ENCODE measurements around the gene LEF1.

Gene LEF1

GRCh38 chr4:108173599-108174057, 4.9 kb upstream of the LEF1 start:
- TF ChIP-seq SIN3A (IDR thresholded peaks at IDR 0.05; ENCODE audit: borderline replicate concordance, insufficient read depth, low read length): no peak
- TF ChIP-seq, protein P1, sequence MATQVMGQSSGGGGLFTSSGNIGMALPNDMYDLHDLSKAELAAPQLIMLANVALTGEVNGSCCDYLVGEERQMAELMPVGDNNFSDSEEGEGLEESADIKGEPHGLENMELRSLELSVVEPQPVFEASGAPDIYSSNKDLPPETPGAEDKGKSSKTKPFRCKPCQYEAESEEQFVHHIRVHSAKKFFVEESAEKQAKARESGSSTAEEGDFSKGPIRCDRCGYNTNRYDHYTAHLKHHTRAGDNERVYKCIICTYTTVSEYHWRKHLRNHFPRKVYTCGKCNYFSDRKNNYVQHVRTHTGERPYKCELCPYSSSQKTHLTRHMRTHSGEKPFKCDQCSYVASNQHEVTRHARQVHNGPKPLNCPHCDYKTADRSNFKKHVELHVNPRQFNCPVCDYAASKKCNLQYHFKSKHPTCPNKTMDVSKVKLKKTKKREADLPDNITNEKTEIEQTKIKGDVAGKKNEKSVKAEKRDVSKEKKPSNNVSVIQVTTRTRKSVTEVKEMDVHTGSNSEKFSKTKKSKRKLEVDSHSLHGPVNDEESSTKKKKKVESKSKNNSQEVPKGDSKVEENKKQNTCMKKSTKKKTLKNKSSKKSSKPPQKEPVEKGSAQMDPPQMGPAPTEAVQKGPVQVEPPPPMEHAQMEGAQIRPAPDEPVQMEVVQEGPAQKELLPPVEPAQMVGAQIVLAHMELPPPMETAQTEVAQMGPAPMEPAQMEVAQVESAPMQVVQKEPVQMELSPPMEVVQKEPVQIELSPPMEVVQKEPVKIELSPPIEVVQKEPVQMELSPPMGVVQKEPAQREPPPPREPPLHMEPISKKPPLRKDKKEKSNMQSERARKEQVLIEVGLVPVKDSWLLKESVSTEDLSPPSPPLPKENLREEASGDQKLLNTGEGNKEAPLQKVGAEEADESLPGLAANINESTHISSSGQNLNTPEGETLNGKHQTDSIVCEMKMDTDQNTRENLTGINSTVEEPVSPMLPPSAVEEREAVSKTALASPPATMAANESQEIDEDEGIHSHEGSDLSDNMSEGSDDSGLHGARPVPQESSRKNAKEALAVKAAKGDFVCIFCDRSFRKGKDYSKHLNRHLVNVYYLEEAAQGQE (IDR thresholded peaks at IDR 0.05; ENCODE audit: insufficient read depth in 1 of 2, low read depth in 2 of 2, low read length in 2 of 2): no peak
- no peak for TF ChIP-seq POLR2AphosphoS5 (IDR thresholded peaks at IDR 0.05; ENCODE audit: low read depth, low read length)
- no peak for TF ChIP-seq FOXP2 (optimal IDR thresholded peaks at IDR 0.05; ENCODE audit: borderline replicate concordance, extremely low read depth, extremely low read length, insufficient read depth)
- no peak for TF ChIP-seq TAF1 (IDR thresholded peaks at IDR 0.05; ENCODE audit: borderline replicate concordance, insufficient read depth, low read length)

DNA sequence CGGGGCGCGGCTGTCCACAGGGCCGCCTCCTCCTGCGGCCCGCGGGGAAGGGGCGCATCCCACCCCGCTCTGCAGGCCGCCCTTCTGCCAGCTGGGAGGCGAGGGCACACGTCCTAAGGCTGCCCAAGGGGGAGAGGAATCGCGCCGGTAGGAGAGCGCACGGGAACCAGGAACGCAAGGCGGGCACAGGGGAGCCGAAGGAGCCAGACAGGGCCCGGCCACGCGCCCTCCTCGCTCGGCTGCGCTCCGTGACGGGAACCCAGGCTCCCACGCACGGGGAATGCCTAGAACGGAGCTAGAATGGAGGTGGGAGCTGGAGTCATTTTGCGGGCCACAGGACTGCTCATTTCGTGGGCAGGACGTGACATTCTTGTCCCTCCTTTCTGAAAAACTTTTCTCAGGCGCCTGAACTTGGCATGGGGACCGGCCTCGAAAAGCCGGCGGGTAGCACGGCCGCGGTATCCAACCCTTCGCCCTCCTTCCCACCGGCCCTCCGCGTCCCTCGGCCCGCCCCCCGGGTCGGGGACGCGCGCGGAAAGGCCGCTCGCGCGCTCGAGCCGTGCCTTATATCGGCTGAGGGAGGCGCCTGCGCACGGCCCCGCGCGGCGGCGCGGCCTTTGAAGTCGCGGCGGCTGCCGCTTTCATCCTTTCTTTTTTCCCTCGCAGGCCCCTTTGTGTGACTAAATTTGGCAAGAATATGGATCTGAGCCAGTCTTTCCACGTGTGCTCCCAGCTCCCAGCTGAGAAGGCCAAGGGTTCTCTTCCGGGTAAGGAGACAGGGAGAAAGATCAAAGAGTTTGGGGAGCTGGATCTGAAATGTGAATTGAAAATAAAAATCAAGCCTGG, 4.2 kb upstream of the LEF1 start:
- TF ChIP-seq, protein P1 (IDR thresholded peaks at IDR 0.05; ENCODE audit: insufficient read depth in 1 of 2, low read depth in 2 of 2, low read length in 2 of 2): no peak
- TF ChIP-seq TAF1 (IDR thresholded peaks at IDR 0.05; ENCODE audit: borderline replicate concordance, insufficient read depth, low read length): no peak
- TF ChIP-seq POLR2AphosphoS5 (IDR thresholded peaks at IDR 0.05; ENCODE audit: low read depth, low read length): no peak
- no peak for TF ChIP-seq SIN3A (IDR thresholded peaks at IDR 0.05; ENCODE audit: borderline replicate concordance, insufficient read depth, low read length)
- TF ChIP-seq FOXP2 (optimal IDR thresholded peaks at IDR 0.05; ENCODE audit: borderline replicate concordance, extremely low read depth, extremely low read length, insufficient read depth): no peak

DNA sequence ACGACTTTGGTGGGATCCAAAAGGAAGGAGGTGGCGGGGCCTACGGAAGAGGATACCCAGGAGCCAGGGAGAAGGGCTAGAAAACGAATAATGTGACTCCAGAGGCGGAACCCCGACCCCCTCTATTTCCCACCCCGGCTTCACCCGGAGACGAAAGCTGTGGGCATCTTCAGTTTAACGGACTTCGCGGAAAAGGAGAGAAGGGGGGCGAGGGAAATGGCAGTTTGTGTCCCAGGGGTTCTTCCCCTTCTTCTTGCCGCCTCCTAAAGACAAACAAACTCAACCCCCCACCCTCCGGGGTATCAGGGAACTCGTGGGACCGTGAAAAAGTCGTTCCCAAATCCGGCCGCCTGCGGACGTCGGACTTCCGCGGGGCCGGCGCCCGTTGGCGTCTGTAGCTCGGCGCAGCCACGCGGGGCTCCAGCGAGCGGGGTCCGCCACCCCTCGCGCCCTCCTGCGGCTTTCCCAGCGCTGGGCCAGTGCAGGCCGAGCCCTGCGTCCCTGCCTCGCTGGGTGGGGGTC, 3.6 kb upstream of the LEF1 start:
- TF ChIP-seq, protein P1 (IDR thresholded peaks at IDR 0.05; ENCODE audit: insufficient read depth in 1 of 2, low read depth in 2 of 2, low read length in 2 of 2): no peak

- TF ChIP-seq, protein P1 (IDR thresholded peaks at IDR 0.05; ENCODE audit: insufficient read depth in 1 of 2, low read depth in 2 of 2, low read length in 2 of 2): no peak
- TF ChIP-seq TAF1 (IDR thresholded peaks at IDR 0.05; ENCODE audit: borderline replicate concordance, insufficient read depth, low read length) (no peak), FOXP2 (optimal IDR thresholded peaks at IDR 0.05; ENCODE audit: borderline replicate concordance, extremely low read depth, extremely low read length, insufficient read depth) (no peak), SIN3A (IDR thresholded peaks at IDR 0.05; ENCODE audit: borderline replicate concordance, insufficient read depth, low read length) (no peak), POLR2AphosphoS5 (IDR thresholded peaks at IDR 0.05; ENCODE audit: low read depth, low read length) (no peak)
Observed at GRCh38 chr4:108171339-108172230, 2.9 kb upstream of the LEF1 start.

All from PFSK-1 (cell line).